Endothelial cell of umbilical vein (primary cell): Measurements from ENCODE around the gene SMURF2. TPM values are rescaled to one million over a fixed set of nuclear protein-coding genes. Genes with fewer than 3 reads are reported as not detected.

Source experiments
- BruUV-seq: library from RNA; stranded (reverse); fragments of 400-500 nt; replicated peaks from 2 replicates; lab custom pipeline; 2021; lab: Mats Ljungman, UMichigan
- CTCF ChIA-PET: fragments of 300-600, 350-600 bp; sonication (Branson Sonifier 250); formaldehyde crosslinking; loops from one replicate; lab custom pipeline; 2021; ENCODE audit warnings: antibody characterized with exemption, inconsistent platforms; lab: Charles Lee
- POLR2A ChIA-PET: fragments of 300-600, 350-600 bp; sonication (Branson Sonifier 250); formaldehyde crosslinking; loops from one replicate; lab custom pipeline; 2021; ENCODE audit warnings: antibody characterized with exemption, inconsistent platforms; lab: Charles Lee
- DNase-seq: peaks from one replicate; pipeline ENCODE4 v3.0.0-alpha.2; 2011; ENCODE audit warnings: low read depth, low spot score
- FAIRE-seq: peaks from 2 replicates; lab custom pipeline; 2011; peaks lifted over from hg19 to GRCh38; lab: Jason Lieb, UNC
- H2AFZ ChIP-seq: 2 replicates; pipeline ENCODE4 v1.6.0; 2012; ENCODE audit warnings: low read depth, low read length, control low read depth, inconsistent platforms
- H3K27ac ChIP-seq: 2 replicates; pipeline ENCODE4 v1.5.1; 2011; ENCODE audit warnings: low read depth, mild to moderate bottlenecking, control low read depth, low read length, moderate library complexity; ENCODE audit not compliant: insufficient read depth
- H3K27me3 ChIP-seq, 2 experiments: 2 replicates each; pipeline versions ENCODE4 v1.6.0 to v1.6.1; 2011; ENCODE audit warnings: low read length in 2 of 2, mixed read lengths in 1 of 2; ENCODE audit not compliant: control insufficient read depth in 2 of 2, insufficient read depth in 2 of 2
- H3K36me3 ChIP-seq, 2 experiments: 2 replicates in 1 of 2; 3 replicates in 1 of 2; pipeline ENCODE4 v1.5.1; 2011; ENCODE audit warnings: low read length in 2 of 2, mild to moderate bottlenecking in 1 of 2, moderate library complexity in 1 of 2; ENCODE audit not compliant: control insufficient read depth in 2 of 2, insufficient read depth in 2 of 2; ENCODE audit errors: extremely low read depth in 1 of 2
- H3K4me1 ChIP-seq: 3 replicates; pipeline ENCODE4 v1.5.1; 2011; ENCODE audit warnings: mild to moderate bottlenecking, low read length; ENCODE audit not compliant: control insufficient read depth, insufficient read depth; ENCODE audit errors: extremely low read depth
- H3K4me2 ChIP-seq: 2 replicates; pipeline ENCODE4 v1.6.1; 2011; ENCODE audit warnings: low read length, control low read depth, mixed read lengths; ENCODE audit not compliant: insufficient read depth
- H3K4me3 ChIP-seq, 3 experiments: fragments of 200-600 bp in 1 of 3; sonication (generic), shearing (Covaris generic) in 1 of 3; replicated peaks in 1 of 3; 2 replicates each; pipeline ENCODE4 v1.5.1; 2011 to 2016; ENCODE audit warnings: control low read depth in 3 of 3, low read length in 3 of 3, mild to moderate bottlenecking in 2 of 3, inconsistent platforms in 1 of 3, low read depth in 1 of 3, moderate library complexity in 1 of 3; ENCODE audit not compliant: insufficient read depth in 1 of 3
- H3K79me2 ChIP-seq: 2 replicates; pipeline ENCODE4 v1.6.0; 2012; ENCODE audit warnings: low read length, inconsistent platforms; ENCODE audit not compliant: control insufficient read depth, insufficient read depth
- H3K9ac ChIP-seq: replicated peaks from 2 replicates; pipeline ENCODE3; 2011; ENCODE audit warnings: low read length, control low read depth; ENCODE audit not compliant: insufficient read depth; ENCODE audit errors: extremely low read depth
- H3K9me1 ChIP-seq: replicated peaks from 3 replicates; pipeline ENCODE4 v1.6.0; 2011; ENCODE audit warnings: mild to moderate bottlenecking, low read length; ENCODE audit not compliant: control insufficient read depth, insufficient read depth; ENCODE audit errors: extremely low read depth
- H3K9me3 ChIP-seq: replicated peaks from 2 replicates; pipeline ENCODE4 v1.5.1; 2012; ENCODE audit warnings: low read length, inconsistent platforms; ENCODE audit not compliant: control insufficient read depth, insufficient read depth
- H4K20me1 ChIP-seq: replicated peaks from 2 replicates; pipeline ENCODE3; 2011; ENCODE audit warnings: mild to moderate bottlenecking, low read length; ENCODE audit not compliant: control insufficient read depth, insufficient read depth; ENCODE audit errors: extremely low read depth
- CTCF ChIP-seq, 2 donors: IDR thresholded peaks; 1 replicate in 1 of 2; 2 replicates in 1 of 2; pipeline ENCODE4 v1.5.1; 2011; ENCODE audit warnings: low read length in 2 of 2, mild to moderate bottlenecking in 2 of 2, moderate library complexity in 2 of 2, control low read depth in 1 of 2, inconsistent platforms in 1 of 2, low read depth in 1 of 2; ENCODE audit not compliant: insufficient read depth in 1 of 2; ENCODE audit errors: extremely low read depth in 1 of 2
- FOS ChIP-seq: IDR thresholded peaks from 2 replicates; pipeline ENCODE4 v1.6.1; 2011; ENCODE audit warnings: mild to moderate bottlenecking, low read length, moderate library complexity, borderline replicate concordance; ENCODE audit not compliant: insufficient read depth
- GATA2 ChIP-seq: IDR thresholded peaks from 2 replicates; pipeline ENCODE4 v1.7.0; 2011; ENCODE audit warnings: low read depth, mild to moderate bottlenecking, moderate library complexity, mixed read lengths, low read length; ENCODE audit not compliant: insufficient read length, insufficient read depth
- JUN ChIP-seq: IDR thresholded peaks from 2 replicates; pipeline ENCODE4 v1.6.1; 2011; ENCODE audit warnings: borderline replicate concordance, low read depth; ENCODE audit not compliant: insufficient read length, insufficient read depth
- MYC ChIP-seq: IDR thresholded peaks from one replicate; pipeline ENCODE4 v1.6.1; 2011; ENCODE audit warnings: mild to moderate bottlenecking, low read depth, low read length
- POLR2A ChIP-seq: IDR thresholded peaks from 2 replicates; pipeline ENCODE4 v1.6.1; 2012; ENCODE audit warnings: low read depth, mild to moderate bottlenecking, control low read depth, low read length
- POLR2AphosphoS5 ChIP-seq: IDR thresholded peaks from 2 replicates; pipeline ENCODE4 v1.6.1; 2012; ENCODE audit warnings: low read depth, mild to moderate bottlenecking, control low read depth, low read length, moderate library complexity; ENCODE audit not compliant: insufficient read depth
- dilution Hi-C: fragments of 300-500 bp; cut with MboI; formaldehyde crosslinking; loops from one replicate; pipeline ENCODE4 v1.15.0; 2019; ENCODE audit warnings: low sequenced_read_pairs; ENCODE audit not compliant: extremely low pct_ligation_motif_present
- intact Hi-C: fragments of 100-400 bp; cut with micrococcal nuclease; formaldehyde crosslinking; loops from one replicate; pipeline ENCODE4 v1.10.0; 2022
- polyA plus RNA-seq, 4 experiments: library from polyadenylated mRNA; depleted of rRNA in 3 of 4; stranded (reverse) in 3 of 4; unstranded in 1 of 4; fragments of >200 nt; gene quantifications; 2 replicates each; pipeline versions ENCODE4 v1.2.1 to v1.2.3, GENCODE V29; 2011 to 2012; ENCODE audit warnings: missing spikeins in 1 of 4
- total RNA-seq: library from RNA; stranded (reverse); gene quantifications from 2 replicates; pipeline ENCODE4 v1.2.3, GENCODE V29; 2021
- TF ChIP-seq, protein P1 (sequence below): IDR thresholded peaks from 2 replicates; pipeline ENCODE4 v1.6.1; 2011; ENCODE audit not compliant: insufficient read depth, insufficient read length

SMURF2 gene
- total and polyA plus RNA-seq, 2 donors (not counting 3 experiments of a cell fraction or from before 2014, with no cell fraction given): 32.9 to 105 TPM

DNA sequence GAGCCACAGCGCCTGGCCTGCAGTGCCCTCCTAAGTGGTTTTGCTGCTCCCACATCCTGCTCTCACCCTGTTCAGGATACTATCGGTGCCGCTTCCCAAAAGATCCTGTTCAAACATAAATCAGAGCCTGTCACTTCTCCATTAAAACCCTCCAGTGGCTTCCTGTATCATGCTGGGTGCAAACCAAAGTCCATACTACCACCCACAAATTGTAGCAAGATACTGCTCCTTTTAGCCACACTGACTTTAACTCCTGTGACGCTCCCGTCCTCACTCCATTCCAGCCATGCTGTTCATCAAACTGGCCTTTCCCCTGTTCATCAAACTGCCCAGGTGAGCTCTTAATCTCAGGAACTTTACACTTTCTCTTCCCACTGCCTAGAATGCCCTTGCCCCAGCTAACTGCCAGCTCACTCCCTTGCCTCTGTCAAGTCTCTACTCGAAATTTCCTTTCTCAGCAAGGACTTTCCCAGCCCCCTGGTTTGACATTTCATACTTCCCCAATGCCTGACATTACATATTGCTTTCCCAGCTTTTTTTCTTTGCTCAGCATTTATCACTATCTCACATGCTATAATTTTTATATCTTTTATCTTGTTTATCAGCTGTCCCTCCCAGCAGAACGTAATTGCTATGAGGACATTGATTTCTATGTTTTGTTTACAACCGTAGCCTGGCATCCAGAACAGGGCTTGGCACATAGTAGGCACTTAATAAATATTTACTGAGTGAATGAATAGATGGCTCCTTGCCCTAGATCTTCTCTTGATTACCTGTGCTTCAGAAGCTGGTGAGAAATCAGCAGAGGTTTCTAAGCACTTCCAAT is 44.3 kb upstream of the SMURF2 start:
- Histone ChIP-seq H3K9me3 (no peaks in the 10 kb centered on the region), H4K20me1 (no peaks in the 10 kb centered on the region), H3K4me3 (no peak overlapping the region), H3K36me3 (no peaks in the 10 kb centered on the region), H2AFZ (no peak overlapping the region), H3K4me2 (peak overlapping the region; percentile 57), H3K9ac (peak overlapping the region; percentile 91), H3K79me2 (peaks cover 2% of the 10 kb centered on the region), H3K4me1 (peaks cover 44% of the 10 kb centered on the region), H3K27me3 (no peaks in the 10 kb centered on the region), H3K9me1 (no peaks in the 10 kb centered on the region), H3K27ac (peak overlapping the region; percentile 99)
- ChIA-PET POLR2A (interaction anchor here (0.6 to 2.2 kb wide), 7 partner anchors 18 to 65 kb away, joined by 3 to 9 read pairs (median 4); no protein-coding TSS in a partner anchor), CTCF (interaction anchor here (1.1 to 4.8 kb wide), 7 partner anchors 12 to 57 kb away, joined by 3 to 31 read pairs (median 6); partner anchors contain the start of gene SMURF2)
- FAIRE-seq (no peak), DNase-seq (no peak)
- BruUV-seq: TSS peak; percentile 46
- TF ChIP-seq JUN (peak; percentile 36), POLR2A (no peak), FOS (no peak), POLR2AphosphoS5 (no peak), GATA2 (no peak), MYC (no peak), CTCF (IDR thresholded peaks at IDR 0.05; ENCODE audit: extremely low read depth in 1 of 2, insufficient read depth in 1 of 2, low read depth in 1 of 2, low read length in 2 of 2) (no peak)
- TF ChIP-seq, protein P1, sequence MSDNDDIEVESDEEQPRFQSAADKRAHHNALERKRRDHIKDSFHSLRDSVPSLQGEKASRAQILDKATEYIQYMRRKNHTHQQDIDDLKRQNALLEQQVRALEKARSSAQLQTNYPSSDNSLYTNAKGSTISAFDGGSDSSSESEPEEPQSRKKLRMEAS: no peak
- dilution Hi-C loops (no loop called here), intact Hi-C loops (loop anchor here (1.0 to 2.0 kb wide), 7 partner anchors 18 to 83 kb away; partner anchors contain the start of gene SMURF2)
